ENCODE data around the gene FCN1.

Gene FCN1

DNA sequence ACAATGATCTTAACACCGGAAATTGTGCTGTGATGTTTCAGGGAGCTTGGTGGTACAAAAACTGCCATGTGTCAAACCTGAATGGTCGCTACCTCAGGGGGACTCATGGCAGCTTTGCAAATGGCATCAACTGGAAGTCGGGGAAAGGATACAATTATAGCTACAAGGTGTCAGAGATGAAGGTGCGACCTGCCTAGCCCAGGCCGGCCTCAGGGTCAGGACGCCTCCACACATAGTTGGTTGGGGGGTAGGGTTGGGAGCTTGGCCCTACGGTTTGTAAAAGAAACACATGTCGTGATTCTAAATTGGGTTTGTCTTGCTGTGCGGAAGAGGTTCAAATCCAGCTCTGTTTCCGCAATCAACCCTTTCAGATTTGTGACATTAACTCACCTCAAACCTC lies 30.5 kb downstream of the FCN1 start:
- Mint-ChIP-seq H3K9me3 (no peaks in the 10 kb centered on the region), H3K27ac (no peak overlapping the region), H3K36me3 (ENCODE audit: low read depth) (no peaks in the 10 kb centered on the region), H3K27me3 (ENCODE audit: low read depth, poor library complexity) (peaks cover 6% of the 10 kb centered on the region), H3K4me3 (no peak overlapping the region), H3K4me1 (peaks cover 20% of the 10 kb centered on the region)
- no peak for DNase-seq
- TF ChIP-seq, protein P1, sequence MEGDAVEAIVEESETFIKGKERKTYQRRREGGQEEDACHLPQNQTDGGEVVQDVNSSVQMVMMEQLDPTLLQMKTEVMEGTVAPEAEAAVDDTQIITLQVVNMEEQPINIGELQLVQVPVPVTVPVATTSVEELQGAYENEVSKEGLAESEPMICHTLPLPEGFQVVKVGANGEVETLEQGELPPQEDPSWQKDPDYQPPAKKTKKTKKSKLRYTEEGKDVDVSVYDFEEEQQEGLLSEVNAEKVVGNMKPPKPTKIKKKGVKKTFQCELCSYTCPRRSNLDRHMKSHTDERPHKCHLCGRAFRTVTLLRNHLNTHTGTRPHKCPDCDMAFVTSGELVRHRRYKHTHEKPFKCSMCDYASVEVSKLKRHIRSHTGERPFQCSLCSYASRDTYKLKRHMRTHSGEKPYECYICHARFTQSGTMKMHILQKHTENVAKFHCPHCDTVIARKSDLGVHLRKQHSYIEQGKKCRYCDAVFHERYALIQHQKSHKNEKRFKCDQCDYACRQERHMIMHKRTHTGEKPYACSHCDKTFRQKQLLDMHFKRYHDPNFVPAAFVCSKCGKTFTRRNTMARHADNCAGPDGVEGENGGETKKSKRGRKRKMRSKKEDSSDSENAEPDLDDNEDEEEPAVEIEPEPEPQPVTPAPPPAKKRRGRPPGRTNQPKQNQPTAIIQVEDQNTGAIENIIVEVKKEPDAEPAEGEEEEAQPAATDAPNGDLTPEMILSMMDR (IDR thresholded peaks at IDR 0.05) = no peak

- Mint-ChIP-seq H3K9me3 (no peaks in the 10 kb centered on the region), H3K36me3 (ENCODE audit: low read depth) (no peaks in the 10 kb centered on the region), H3K27ac (no peak overlapping the region), H3K4me3 (no peak overlapping the region), H3K4me1 (peaks cover 12% of the 10 kb centered on the region), H3K27me3 (ENCODE audit: low read depth, poor library complexity) (peaks cover 8% of the 10 kb centered on the region)
- TF ChIP-seq, protein P1 (IDR thresholded peaks at IDR 0.05) = no peak
- DNase-seq = no peak
Observed at GRCh38 chr9:134886413-134886913, 31.2 kb downstream of the FCN1 start.

DNA sequence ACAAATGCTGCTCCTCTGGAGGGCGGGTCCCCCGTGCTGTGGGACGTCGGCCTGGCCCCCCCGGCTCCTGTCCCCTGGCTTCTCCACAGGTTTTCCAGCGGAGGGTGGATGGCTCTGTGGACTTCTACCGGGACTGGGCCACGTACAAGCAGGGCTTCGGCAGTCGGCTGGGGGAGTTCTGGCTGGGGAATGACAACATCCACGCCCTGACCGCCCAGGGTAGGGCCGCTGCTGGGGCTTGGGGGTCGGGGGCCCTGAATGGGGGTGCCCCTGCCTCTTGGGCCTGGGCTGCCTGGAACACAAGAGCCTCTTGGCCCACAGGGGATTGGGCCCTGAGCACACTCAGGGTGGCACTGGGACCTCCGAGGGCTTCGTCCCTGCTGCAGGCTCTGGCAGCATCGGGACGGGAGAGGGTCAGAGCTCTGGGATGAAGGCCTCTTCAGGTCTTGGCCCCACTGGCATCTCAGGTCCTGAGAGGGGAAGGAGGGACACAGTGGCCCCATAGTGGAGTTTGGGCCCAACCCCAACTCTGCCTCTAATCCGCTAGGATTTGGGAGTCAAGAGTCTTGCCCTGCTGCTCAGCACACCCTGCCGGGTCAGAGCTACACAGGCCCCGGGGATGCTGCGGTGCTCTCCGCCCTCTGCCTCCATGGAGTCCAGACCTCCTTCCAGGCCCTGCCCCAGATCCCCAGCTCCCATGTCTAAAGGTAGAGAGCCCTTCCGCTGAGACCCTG lies 31.9 kb downstream of the FCN1 start:
- H3K27ac Mint-ChIP-seq = no peak overlapping the region
- H3K27me3 Mint-ChIP-seq (ENCODE audit: low read depth, poor library complexity) = peaks cover 8% of the 10 kb centered on the region
- no peak overlapping the region for H3K4me3 Mint-ChIP-seq
- H3K36me3 Mint-ChIP-seq (ENCODE audit: low read depth) = no peaks in the 10 kb centered on the region
- DNase-seq = no peak
- H3K9me3 Mint-ChIP-seq = no peaks in the 10 kb centered on the region
- peaks cover 6% of the 10 kb centered on the region for H3K4me1 Mint-ChIP-seq
- TF ChIP-seq, protein P1 (IDR thresholded peaks at IDR 0.05) = no peak

DNA sequence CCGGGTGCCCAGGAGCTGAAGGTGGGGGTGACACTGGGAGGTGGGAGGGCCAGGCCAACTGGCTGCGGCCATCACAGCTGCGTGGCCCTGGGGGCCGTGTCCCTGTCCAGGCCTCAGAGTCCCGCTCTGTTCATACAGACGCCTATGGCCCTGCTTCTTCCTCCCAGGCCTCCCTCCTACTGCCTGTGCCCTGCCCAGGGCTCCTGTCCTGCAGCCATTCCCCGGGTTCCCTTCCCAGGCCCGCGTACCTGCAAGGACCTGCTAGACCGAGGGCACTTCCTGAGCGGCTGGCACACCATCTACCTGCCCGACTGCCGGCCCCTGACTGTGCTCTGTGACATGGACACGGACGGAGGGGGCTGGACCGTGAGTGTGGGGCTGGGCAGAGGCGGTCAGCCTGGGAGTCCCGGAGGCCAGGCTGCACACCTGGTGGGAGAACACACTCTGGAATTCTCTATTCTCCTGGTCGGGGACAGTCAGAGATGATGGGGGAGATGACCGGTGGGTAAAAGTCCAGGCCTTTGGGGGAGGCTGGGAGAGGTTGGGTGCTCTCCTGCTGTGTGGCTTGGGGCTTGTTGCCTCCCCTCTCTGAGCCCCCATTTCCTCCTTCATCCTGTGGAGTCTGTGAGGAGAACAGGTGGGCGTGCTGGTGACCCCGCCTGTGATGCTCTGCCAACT lies 32.6 kb downstream of the FCN1 start:
- DNase-seq = no peak
- Mint-ChIP-seq H3K4me3 (no peak overlapping the region), H3K27me3 (ENCODE audit: low read depth, poor library complexity) (peaks cover 8% of the 10 kb centered on the region), H3K27ac (no peak overlapping the region), H3K4me1 (peaks cover 7% of the 10 kb centered on the region), H3K9me3 (no peaks in the 10 kb centered on the region), H3K36me3 (ENCODE audit: low read depth) (no peaks in the 10 kb centered on the region)
- TF ChIP-seq, protein P1 (IDR thresholded peaks at IDR 0.05) = no peak

DNA sequence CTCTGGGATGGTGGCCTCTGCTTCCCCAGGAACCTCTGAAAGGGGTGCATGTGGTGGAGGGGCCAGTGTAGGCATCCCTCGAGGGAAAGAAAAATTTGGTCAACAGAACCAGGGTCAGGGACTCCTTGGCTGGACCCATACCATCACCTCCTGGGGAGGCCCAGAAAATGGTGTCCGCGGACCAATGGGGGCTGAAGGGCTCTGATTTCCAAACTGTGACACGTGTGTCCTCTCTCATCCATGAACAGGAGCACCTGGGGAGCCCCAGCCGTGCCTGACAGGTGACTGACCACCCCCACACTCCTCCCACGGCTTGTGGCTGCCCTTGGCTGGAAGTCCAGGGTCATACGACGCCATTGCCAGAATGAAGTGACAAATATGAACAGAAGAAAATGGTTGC lies 33.2 kb downstream of the FCN1 start:
- H3K27ac Mint-ChIP-seq = no peak overlapping the region
- DNase-seq = no peak
- H3K4me1 Mint-ChIP-seq = peaks cover 8% of the 10 kb centered on the region
- H3K9me3 Mint-ChIP-seq = no peaks in the 10 kb centered on the region
- H3K27me3 Mint-ChIP-seq (ENCODE audit: low read depth, poor library complexity) = peaks cover 8% of the 10 kb centered on the region
- H3K4me3 Mint-ChIP-seq = no peak overlapping the region
- TF ChIP-seq, protein P1 (IDR thresholded peaks at IDR 0.05) = no peak
- no peaks in the 10 kb centered on the region for H3K36me3 Mint-ChIP-seq (ENCODE audit: low read depth)

All from nephron progenitor cell (in vitro differentiated cells).